WTC11 (cell line): Measurements from ENCODE around the gene RHOJ. TPM values are rescaled to one million over a fixed set of nuclear protein-coding genes. Genes with fewer than 3 reads are reported as not detected.

ENCODE experiments used
- ATAC-seq: fragments of 200-7000 bp; cut with Tn5 transposase; 2 replicates; pipeline ENCODE4 v1.10.0; 2021; ENCODE audit warnings: mild to moderate bottlenecking, moderate library complexity
- CTCF ChIA-PET: fragments of 300-600 bp; sonication (Branson Sonifier 250); formaldehyde crosslinking; loops from one replicate; lab custom pipeline; 2021; ENCODE audit warnings: antibody characterized with exemption; lab: Charles Lee
- POLR2A ChIA-PET: fragments of 350-600 bp; sonication (Branson Sonifier 250); formaldehyde crosslinking; loops from one replicate; lab custom pipeline; 2021; ENCODE audit warnings: antibody characterized with exemption; lab: Charles Lee
- DNase-seq: peaks from one replicate; pipeline ENCODE4 v3.0.0; 2021; ENCODE audit warnings: low spot score
- H3K27ac Mint-ChIP-seq: 2 replicates; pipeline ENCODE4 v1.8.0; 2021; ENCODE audit warnings: mixed read lengths
- H3K27me3 Mint-ChIP-seq: 2 replicates; pipeline ENCODE4 v1.8.0; 2021; ENCODE audit warnings: low read depth, mild to moderate bottlenecking, moderate library complexity, mixed read lengths
- H3K36me3 Mint-ChIP-seq: 2 replicates; pipeline ENCODE4 v1.8.0; 2021; ENCODE audit warnings: mixed read lengths
- H3K4me1 Mint-ChIP-seq: 2 replicates; pipeline ENCODE4 v1.8.0; 2022; ENCODE audit warnings: mixed read lengths
- H3K4me3 Mint-ChIP-seq: 2 replicates; pipeline ENCODE4 v1.8.0; 2021; ENCODE audit warnings: mild to moderate bottlenecking, moderate library complexity, mixed read lengths
- H3K9me3 Mint-ChIP-seq: 2 replicates; pipeline ENCODE4 v1.8.0; 2021; ENCODE audit warnings: mixed read lengths
- ATF1 ChIP-seq: sonication (generic); formaldehyde crosslinking; IDR thresholded peaks from 2 replicates; pipeline ENCODE4 v1.8.1; 2023; ENCODE audit warnings: mild to moderate bottlenecking, moderate library complexity, missing genetic modification reagents
- CREM ChIP-seq: sonication (generic); formaldehyde crosslinking; IDR thresholded peaks from 2 replicates; pipeline ENCODE4 v1.8.1; 2022; ENCODE audit warnings: mild to moderate bottlenecking, missing genetic modification reagents, moderate library complexity
- ESRRA ChIP-seq: sonication (generic); formaldehyde crosslinking; IDR thresholded peaks from 2 replicates; pipeline ENCODE4 v1.8.1; 2022; ENCODE audit warnings: mild to moderate bottlenecking, missing genetic modification reagents, borderline replicate concordance
- IRF2 ChIP-seq: sonication (generic); formaldehyde crosslinking; IDR thresholded peaks from 2 replicates; pipeline ENCODE4 v1.8.0; 2022; ENCODE audit warnings: low read depth, missing genetic modification reagents, borderline replicate concordance
- JAZF1 ChIP-seq: fragments of 250-450 bp; sonication (Bioruptor Pico); IDR thresholded peaks from 2 replicates; pipeline ENCODE4 v1.9.0; 2021; ENCODE audit warnings: moderate library complexity, mild to moderate bottlenecking, inconsistent platforms
- MXD4 ChIP-seq: fragments of 250-450 bp; sonication (Bioruptor Pico); IDR thresholded peaks from 2 replicates; pipeline ENCODE4 v1.8.0; 2021; ENCODE audit warnings: mild to moderate bottlenecking, moderate library complexity, borderline replicate concordance
- NFATC4 ChIP-seq: fragments of 250-450 bp; sonication (Bioruptor Pico); IDR thresholded peaks from 2 replicates; pipeline ENCODE4 v1.9.0; 2021; ENCODE audit warnings: mild to moderate bottlenecking
- NFE2L1 ChIP-seq: sonication (generic); formaldehyde crosslinking; IDR thresholded peaks from 2 replicates; pipeline ENCODE4 v1.8.1; 2023; ENCODE audit warnings: missing genetic modification reagents
- NR3C1 ChIP-seq: sonication (generic); formaldehyde crosslinking; conservative IDR thresholded peaks from 2 replicates; pipeline ENCODE4 v1.8.1; 2023; ENCODE audit warnings: low read depth, mild to moderate bottlenecking, missing genetic modification reagents
- SMAD4 ChIP-seq: sonication (generic); formaldehyde crosslinking; IDR thresholded peaks from 2 replicates; pipeline ENCODE4 v1.8.0; 2022; ENCODE audit warnings: mild to moderate bottlenecking, missing genetic modification reagents
- TEAD4 ChIP-seq: sonication (generic); formaldehyde crosslinking; IDR thresholded peaks from 2 replicates; pipeline ENCODE4 v1.8.0; 2022; ENCODE audit warnings: mild to moderate bottlenecking, missing genetic modification reagents
- ZBTB21 ChIP-seq: sonication (generic); formaldehyde crosslinking; IDR thresholded peaks from 2 replicates; pipeline ENCODE4 v1.8.1; 2023; ENCODE audit warnings: mild to moderate bottlenecking, missing genetic modification reagents, borderline replicate concordance
- ZNF263 ChIP-seq: sonication (generic); formaldehyde crosslinking; IDR thresholded peaks from 2 replicates; pipeline ENCODE4 v1.8.1; 2022; ENCODE audit warnings: low read depth, mild to moderate bottlenecking, moderate library complexity, missing genetic modification reagents
- ZNF317 ChIP-seq: sonication (generic); formaldehyde crosslinking; IDR thresholded peaks from 2 replicates; pipeline ENCODE4 v1.8.1; 2023; ENCODE audit warnings: low read depth, mild to moderate bottlenecking, moderate library complexity, missing genetic modification reagents, borderline replicate concordance
- ZNF416 ChIP-seq: fragments of 250-450 bp; sonication (Bioruptor Pico); IDR thresholded peaks from 2 replicates; pipeline ENCODE4 v1.9.0; 2021; ENCODE audit warnings: mild to moderate bottlenecking, inconsistent platforms
- ZNF671 ChIP-seq: fragments of 250-450 bp; sonication (Bioruptor Pico); IDR thresholded peaks from 2 replicates; pipeline ENCODE4 v1.8.0; 2021; ENCODE audit warnings: mild to moderate bottlenecking
- total RNA-seq: library from RNA; stranded (reverse); gene quantifications from 3 replicates; pipeline ENCODE4 v1.2.3, GENCODE V29; 2021
- TF ChIP-seq, protein P1 (sequence below): sonication (generic); formaldehyde crosslinking; IDR thresholded peaks from 2 replicates; pipeline ENCODE4 v1.8.0; 2023; ENCODE audit warnings: missing genetic modification reagents
- TF ChIP-seq, protein P2 (sequence below): sonication (generic); formaldehyde crosslinking; IDR thresholded peaks from 2 replicates; pipeline ENCODE4 v1.8.1; 2023; ENCODE audit warnings: mild to moderate bottlenecking, missing genetic modification reagents
- TF ChIP-seq, protein P3 (sequence below): sonication (generic); formaldehyde crosslinking; IDR thresholded peaks from 2 replicates; pipeline ENCODE4 v1.8.1; 2022; ENCODE audit warnings: low read depth, mild to moderate bottlenecking, moderate library complexity, missing genetic modification reagents, borderline replicate concordance
- TF ChIP-seq, protein P4 (sequence below): sonication (generic); formaldehyde crosslinking; IDR thresholded peaks from 2 replicates; pipeline ENCODE4 v1.8.1; 2022; ENCODE audit warnings: mild to moderate bottlenecking, missing genetic modification reagents, moderate library complexity, borderline replicate concordance
- TF ChIP-seq, protein P5 (sequence below): sonication (generic); formaldehyde crosslinking; IDR thresholded peaks from 2 replicates; pipeline ENCODE4 v1.8.0; 2022; ENCODE audit warnings: mild to moderate bottlenecking, missing genetic modification reagents

The RHOJ gene
- total RNA-seq, 1 experiment from 2014 or later: 0.13 TPM

DNA sequence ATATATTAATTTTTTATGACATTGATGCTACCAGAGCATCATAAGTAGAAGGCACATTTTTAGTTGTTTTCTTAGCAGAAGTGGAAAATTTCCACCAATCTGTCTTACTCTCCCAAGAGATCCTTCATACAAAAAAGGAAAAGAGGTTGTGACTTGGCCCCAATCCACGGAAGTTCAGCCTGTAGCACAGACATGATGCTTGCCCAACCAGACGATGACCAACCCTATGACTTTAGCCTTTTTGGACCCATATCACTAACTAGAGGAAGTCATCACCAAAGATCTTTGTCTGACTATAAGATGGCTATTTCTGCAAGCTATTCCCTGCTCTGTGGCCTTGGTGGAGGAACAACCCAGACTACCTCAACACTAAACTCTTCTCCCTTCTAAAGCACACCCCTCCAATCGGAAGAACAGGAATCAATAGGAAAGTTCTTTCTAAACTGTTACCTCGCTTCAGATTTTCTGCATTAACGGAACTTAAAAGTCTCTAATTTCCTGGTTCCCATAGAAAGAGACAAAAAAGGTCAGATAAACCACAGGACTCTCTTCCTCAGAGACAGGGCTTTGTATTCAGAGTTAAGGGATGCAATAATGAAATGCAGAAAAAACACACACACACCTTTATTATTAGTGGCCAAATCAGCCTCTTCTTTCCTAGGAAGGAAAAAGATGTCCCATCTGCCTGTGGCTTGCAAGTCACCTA lies 4.1 kb upstream of the RHOJ start (continued):
- TF ChIP-seq, protein P1, sequence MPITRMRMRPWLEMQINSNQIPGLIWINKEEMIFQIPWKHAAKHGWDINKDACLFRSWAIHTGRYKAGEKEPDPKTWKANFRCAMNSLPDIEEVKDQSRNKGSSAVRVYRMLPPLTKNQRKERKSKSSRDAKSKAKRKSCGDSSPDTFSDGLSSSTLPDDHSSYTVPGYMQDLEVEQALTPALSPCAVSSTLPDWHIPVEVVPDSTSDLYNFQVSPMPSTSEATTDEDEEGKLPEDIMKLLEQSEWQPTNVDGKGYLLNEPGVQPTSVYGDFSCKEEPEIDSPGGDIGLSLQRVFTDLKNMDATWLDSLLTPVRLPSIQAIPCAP: no peak
- TF ChIP-seq ZBTB21 (CRISPR knock-in tag) (no peak), IRF2 (CRISPR knock-in tag) (no peak), ESRRA (no peak), ZNF263 (CRISPR knock-in tag) (no peak)
- TF ChIP-seq, protein P2, sequence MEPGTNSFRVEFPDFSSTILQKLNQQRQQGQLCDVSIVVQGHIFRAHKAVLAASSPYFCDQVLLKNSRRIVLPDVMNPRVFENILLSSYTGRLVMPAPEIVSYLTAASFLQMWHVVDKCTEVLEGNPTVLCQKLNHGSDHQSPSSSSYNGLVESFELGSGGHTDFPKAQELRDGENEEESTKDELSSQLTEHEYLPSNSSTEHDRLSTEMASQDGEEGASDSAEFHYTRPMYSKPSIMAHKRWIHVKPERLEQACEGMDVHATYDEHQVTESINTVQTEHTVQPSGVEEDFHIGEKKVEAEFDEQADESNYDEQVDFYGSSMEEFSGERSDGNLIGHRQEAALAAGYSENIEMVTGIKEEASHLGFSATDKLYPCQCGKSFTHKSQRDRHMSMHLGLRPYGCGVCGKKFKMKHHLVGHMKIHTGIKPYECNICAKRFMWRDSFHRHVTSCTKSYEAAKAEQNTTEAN (CRISPR knock-in tag): no peak

DNA sequence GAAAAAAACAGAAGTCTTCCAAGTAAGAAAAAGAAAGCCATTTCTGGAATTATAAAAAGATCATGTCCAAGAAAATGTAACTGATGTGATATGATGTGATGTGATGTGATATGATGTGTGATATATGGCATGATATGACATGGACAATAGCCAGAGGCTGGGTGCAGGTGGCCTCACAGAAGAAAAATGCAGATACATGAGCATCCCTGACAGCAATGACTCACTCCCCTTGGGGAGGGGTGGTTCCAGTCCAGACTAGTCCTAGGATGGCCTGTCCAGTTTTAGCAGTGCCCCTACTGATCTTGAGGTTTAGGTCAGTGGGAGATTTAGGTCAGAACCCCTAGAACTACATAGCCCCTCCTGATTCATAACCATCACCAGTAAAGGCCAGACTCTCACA lies 3.5 kb upstream of the RHOJ start:
- Mint-ChIP-seq H3K27me3 (no peaks in the 10 kb centered on the region), H3K4me1 (peaks cover 2% of the 10 kb centered on the region), H3K36me3 (no peaks in the 10 kb centered on the region), H3K4me3 (no peak overlapping the region), H3K9me3 (peaks cover 11% of the 10 kb centered on the region), H3K27ac (no peak overlapping the region)
- ATAC-seq: no peak
- POLR2A ChIA-PET: no interaction called here
- TF ChIP-seq ATF1 (CRISPR knock-in tag): no peak
- no peak for TF ChIP-seq SMAD4 (CRISPR knock-in tag)
- TF ChIP-seq, protein P3, sequence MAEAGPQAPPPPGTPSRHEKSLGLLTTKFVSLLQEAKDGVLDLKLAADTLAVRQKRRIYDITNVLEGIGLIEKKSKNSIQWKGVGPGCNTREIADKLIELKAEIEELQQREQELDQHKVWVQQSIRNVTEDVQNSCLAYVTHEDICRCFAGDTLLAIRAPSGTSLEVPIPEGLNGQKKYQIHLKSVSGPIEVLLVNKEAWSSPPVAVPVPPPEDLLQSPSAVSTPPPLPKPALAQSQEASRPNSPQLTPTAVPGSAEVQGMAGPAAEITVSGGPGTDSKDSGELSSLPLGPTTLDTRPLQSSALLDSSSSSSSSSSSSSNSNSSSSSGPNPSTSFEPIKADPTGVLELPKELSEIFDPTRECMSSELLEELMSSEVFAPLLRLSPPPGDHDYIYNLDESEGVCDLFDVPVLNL (CRISPR knock-in tag): no peak
- TF ChIP-seq, protein P4, sequence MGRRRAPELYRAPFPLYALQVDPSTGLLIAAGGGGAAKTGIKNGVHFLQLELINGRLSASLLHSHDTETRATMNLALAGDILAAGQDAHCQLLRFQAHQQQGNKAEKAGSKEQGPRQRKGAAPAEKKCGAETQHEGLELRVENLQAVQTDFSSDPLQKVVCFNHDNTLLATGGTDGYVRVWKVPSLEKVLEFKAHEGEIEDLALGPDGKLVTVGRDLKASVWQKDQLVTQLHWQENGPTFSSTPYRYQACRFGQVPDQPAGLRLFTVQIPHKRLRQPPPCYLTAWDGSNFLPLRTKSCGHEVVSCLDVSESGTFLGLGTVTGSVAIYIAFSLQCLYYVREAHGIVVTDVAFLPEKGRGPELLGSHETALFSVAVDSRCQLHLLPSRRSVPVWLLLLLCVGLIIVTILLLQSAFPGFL (CRISPR knock-in tag): no peak
- no peak for TF ChIP-seq ZNF317
- TF ChIP-seq, protein P5, sequence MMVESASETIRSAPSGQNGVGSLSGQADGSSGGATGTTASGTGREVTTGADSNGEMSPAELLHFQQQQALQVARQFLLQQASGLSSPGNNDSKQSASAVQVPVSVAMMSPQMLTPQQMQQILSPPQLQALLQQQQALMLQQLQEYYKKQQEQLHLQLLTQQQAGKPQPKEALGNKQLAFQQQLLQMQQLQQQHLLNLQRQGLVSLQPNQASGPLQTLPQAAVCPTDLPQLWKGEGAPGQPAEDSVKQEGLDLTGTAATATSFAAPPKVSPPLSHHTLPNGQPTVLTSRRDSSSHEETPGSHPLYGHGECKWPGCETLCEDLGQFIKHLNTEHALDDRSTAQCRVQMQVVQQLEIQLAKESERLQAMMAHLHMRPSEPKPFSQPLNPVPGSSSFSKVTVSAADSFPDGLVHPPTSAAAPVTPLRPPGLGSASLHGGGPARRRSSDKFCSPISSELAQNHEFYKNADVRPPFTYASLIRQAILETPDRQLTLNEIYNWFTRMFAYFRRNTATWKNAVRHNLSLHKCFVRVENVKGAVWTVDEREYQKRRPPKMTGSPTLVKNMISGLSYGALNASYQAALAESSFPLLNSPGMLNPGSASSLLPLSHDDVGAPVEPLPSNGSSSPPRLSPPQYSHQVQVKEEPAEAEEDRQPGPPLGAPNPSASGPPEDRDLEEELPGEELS: no peak
- no peak for TF ChIP-seq NFATC4 (CRISPR knock-in tag)
- TF ChIP-seq NFE2L1: no peak
- no peak for TF ChIP-seq ZNF416 (CRISPR knock-in tag)
- no peak for TF ChIP-seq ESRRA
- no peak for TF ChIP-seq CREM (CRISPR knock-in tag)
- TF ChIP-seq TEAD4: no peak
- TF ChIP-seq ZNF671 (CRISPR knock-in tag): no peak
- no peak for TF ChIP-seq MXD4 (CRISPR knock-in tag)
- TF ChIP-seq JAZF1 (CRISPR knock-in tag): no peak
- no peak for TF ChIP-seq NR3C1
- no peak for DNase-seq
- CTCF ChIA-PET: no interaction called here
